Measurements from ENCODE around the gene SLC6A20.
"Not testable (repeated sequence)": the region's sequence is repeated elsewhere in the genome, so short reads cannot be mapped to it uniquely, and the experiment has no call there.

SLC6A20 gene

DNA sequence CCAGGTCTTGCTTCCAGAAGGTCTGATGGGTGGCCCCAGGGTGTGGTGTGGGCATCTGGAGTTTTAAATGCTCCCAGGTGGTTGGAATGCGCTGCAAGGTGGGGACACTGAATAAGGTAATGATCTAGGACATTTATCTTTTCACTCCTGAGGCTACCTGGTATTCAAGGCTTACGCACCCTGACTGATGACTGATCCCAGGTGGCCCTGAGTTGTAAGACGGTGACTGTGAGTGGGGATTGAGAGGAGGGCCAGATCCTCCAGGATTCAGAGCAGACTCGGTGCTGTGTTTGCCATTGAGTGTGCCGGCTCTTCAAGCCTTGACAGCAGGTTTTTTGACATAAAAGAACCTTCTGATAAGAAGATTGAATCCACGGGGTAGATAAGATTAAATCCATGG lies 40.3 kb downstream of the SLC6A20 start:
- TF ChIP-seq, protein P1, sequence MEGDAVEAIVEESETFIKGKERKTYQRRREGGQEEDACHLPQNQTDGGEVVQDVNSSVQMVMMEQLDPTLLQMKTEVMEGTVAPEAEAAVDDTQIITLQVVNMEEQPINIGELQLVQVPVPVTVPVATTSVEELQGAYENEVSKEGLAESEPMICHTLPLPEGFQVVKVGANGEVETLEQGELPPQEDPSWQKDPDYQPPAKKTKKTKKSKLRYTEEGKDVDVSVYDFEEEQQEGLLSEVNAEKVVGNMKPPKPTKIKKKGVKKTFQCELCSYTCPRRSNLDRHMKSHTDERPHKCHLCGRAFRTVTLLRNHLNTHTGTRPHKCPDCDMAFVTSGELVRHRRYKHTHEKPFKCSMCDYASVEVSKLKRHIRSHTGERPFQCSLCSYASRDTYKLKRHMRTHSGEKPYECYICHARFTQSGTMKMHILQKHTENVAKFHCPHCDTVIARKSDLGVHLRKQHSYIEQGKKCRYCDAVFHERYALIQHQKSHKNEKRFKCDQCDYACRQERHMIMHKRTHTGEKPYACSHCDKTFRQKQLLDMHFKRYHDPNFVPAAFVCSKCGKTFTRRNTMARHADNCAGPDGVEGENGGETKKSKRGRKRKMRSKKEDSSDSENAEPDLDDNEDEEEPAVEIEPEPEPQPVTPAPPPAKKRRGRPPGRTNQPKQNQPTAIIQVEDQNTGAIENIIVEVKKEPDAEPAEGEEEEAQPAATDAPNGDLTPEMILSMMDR (IDR thresholded peaks at IDR 0.05; ENCODE audit: control insufficient read depth, extremely low read depth, insufficient read depth): no peak
- no peak overlapping the region for H3K4me3 ChIP-seq (ENCODE audit: low read depth, low read length)

DNA sequence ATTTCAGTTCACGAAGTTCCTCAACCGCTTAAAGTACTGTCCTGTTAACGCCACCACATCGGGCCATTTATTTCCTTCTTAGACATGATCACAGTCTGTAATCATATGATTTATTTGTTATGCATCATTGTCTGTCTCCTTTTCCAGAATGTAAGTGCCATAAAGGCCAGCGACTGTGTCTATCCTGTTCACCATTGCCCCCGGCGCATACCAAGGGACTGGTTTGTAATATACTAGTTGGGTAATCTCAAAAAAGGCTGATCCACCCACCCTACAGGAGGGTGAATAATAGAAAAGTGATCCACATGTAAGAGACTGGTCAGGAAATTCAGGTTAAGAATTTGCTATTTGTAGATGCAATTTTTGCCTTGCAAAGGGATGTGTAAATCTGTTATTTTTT lies 41.9 kb downstream of the SLC6A20 start:
- no peak overlapping the region for H3K4me3 ChIP-seq (ENCODE audit: low read depth, low read length)
- TF ChIP-seq, protein P1 (IDR thresholded peaks at IDR 0.05; ENCODE audit: control insufficient read depth, extremely low read depth, insufficient read depth): no peak
- no peak for DNase-seq (ENCODE audit: low read depth)

More for the DNA sequence above, 40.3 kb downstream of the SLC6A20 start:
- DNase-seq (ENCODE audit: low read depth): no peak

DNA sequence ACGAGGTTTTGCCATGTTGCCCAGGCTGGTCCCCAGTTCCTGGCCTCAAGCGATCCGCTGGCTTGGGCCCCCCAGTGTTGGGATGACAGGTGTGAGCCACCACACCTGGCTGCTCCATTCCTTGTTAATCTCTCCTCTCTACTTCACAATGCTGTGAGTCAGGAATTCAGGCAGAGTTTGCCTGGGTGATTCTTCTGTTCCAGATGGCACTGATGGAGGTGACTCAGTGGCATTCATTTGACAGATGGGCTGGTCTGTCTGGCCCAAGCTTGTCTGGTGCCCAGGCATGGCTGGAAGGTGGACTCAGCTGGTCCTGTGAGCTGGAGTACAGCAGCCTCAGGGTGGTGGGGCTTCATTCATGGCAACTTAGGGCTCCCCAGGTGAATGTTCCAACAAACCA lies 43.2 kb downstream of the SLC6A20 start:
- no peak for DNase-seq (ENCODE audit: low read depth)
- TF ChIP-seq, protein P1 (IDR thresholded peaks at IDR 0.05; ENCODE audit: control insufficient read depth, extremely low read depth, insufficient read depth): no peak
- H3K4me3 ChIP-seq (ENCODE audit: low read depth, low read length): no peak overlapping the region

DNA sequence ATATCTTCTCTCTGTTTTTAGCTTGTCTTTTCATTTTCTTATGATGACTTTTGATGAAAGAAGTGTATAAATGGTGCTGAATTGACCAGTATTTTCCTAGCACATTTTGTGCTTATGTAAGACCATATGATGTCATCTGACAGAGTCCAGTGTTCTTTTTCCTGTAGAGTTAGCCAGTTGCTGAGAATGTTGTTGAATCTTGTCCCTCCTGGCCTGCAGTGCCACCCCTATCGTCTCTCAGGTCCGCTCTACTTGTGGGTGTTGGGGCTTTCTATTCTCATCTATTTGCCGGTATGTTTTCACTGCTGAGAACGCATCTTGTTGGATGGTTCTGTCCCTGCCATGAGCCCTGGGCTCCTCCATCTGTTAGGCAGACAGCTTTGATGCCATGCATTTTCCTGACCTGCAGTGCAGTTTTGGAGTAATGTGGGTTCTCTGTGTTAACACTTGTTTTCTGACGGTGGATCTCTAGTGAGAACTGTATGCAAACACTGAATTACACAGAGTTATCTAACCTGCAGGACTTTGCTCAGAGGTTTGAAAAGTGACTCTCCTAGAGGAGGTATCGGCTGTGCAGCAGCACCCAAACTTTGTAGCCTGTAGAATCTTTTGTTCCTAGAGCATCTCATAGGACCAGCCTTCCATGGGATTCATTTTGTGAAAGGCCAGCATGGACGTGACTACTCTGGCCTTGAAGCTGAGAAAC lies 44.6 kb downstream of the SLC6A20 start:
- TF ChIP-seq, protein P1 (IDR thresholded peaks at IDR 0.05; ENCODE audit: control insufficient read depth, extremely low read depth, insufficient read depth): no peak
- DNase-seq (ENCODE audit: low read depth): no peak
- no peak overlapping the region for H3K4me3 ChIP-seq (ENCODE audit: low read depth, low read length)

DNA sequence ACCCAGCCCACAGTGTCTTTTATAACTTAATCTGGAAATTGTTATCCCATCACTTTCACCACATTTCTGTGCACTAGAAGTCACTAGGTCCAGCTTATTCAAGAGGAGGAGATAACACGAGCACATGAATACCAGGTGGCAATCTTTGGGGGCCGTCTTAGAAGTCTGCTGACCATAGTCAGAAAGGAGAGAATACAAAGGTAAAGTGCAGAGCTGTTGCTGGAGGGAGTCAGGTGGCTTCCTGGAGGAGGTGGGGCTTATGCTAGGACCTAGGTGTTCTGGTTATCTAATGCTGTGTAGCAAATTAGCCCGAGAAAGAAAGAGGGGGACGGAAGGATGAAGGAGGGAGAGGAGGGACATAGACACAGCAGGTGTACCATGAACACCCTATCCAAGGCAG lies 46.5 kb downstream of the SLC6A20 start:
- TF ChIP-seq, protein P1 (IDR thresholded peaks at IDR 0.05; ENCODE audit: control insufficient read depth, extremely low read depth, insufficient read depth): no peak

DNA sequence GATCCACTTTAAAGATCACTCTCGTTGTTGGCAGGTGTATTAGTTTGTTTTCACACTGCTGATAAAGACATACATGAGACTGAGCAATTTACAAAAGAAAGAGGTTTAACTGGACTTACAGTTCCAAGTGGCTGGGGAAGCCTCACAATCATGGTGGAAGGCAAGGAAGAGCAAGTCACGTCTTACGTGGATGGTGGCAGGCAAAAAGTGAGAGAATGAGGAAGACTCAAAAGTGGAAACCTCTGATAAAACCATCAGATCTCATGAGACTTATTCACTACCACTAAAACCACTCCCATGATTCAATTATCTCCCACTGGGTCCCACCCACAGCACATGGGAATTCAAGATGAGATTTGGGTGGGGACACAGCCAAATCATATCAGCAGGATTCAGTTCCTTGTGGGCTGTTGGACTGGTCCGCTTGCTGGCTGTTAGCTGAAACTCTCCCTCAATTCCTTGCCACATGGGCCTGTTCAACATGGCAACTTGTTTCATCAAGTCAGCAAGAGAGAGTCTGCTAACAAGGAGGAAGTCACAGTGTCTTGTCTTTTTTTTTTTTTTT lies 47.2 kb downstream of the SLC6A20 start:
- H3K4me3 ChIP-seq (ENCODE audit: low read depth, low read length); DNase-seq (ENCODE audit: low read depth): not testable (repeated sequence)

More for the DNA sequence above, 46.5 kb downstream of the SLC6A20 start:
- H3K4me3 ChIP-seq (ENCODE audit: low read depth, low read length): no peak overlapping the region
- DNase-seq (ENCODE audit: low read depth): no peak

DNA sequence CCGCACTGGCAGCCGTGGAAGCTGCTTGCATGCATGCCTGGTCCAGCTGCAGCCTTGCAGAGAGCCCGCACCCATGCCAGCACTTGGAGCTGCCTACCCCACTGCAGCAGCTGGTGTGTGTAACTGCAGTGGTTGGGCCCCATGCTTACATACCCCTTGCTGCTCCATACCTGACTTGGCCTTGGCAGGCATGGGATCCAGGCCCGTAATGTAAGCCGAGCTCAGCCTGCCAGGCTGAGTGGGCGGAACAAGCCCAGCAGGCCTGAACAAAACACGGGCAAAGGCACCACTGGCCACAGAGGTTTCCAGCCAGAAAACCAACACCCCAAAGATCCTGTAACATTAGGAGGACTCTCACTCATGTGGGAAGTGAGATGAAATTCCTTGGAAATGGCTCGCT lies 48.3 kb downstream of the SLC6A20 start:
- no peak for DNase-seq (ENCODE audit: low read depth)
- TF ChIP-seq, protein P1 (IDR thresholded peaks at IDR 0.05; ENCODE audit: control insufficient read depth, extremely low read depth, insufficient read depth): no peak
- no peak overlapping the region for H3K4me3 ChIP-seq (ENCODE audit: low read depth, low read length)

Data from LNCaP clone FGC (cell line).